HEK293 (cell line): ENCODE measurements around the gene STAC.

Source experiments
- CTCF ChIA-PET: fragments of 350-600 bp; formaldehyde crosslinking; extraction: SDS; loops from one replicate; lab custom pipeline; 2021; ENCODE audit warnings: antibody characterized with exemption; lab: Yijun Ruan, JAX
- POLR2A ChIA-PET: fragments of 300-600 bp; formaldehyde crosslinking; extraction: SDS; loops from one replicate; lab custom pipeline; 2020; ENCODE audit warnings: antibody characterized with exemption, inconsistent platforms; lab: Yijun Ruan, JAX
- H3K27ac ChIP-seq: fragments of 200-500 bp; sonication (Bioruptor generic); 2 replicates; pipeline ENCODE4 v1.5.1; 2014; ENCODE audit warnings: low read depth, low read length, control low read depth, inconsistent platforms; ENCODE audit errors: extremely low read depth
- H3K36me3 ChIP-seq, 2 experiments: fragments of 200-500 bp in 1 of 2; sonication (Bioruptor generic) in 1 of 2; 1 replicate in 1 of 2; 2 replicates in 1 of 2; pipeline ENCODE4 v1.5.1; 2014 to 2017; ENCODE audit warnings: inconsistent platforms in 2 of 2, low read length in 2 of 2; ENCODE audit not compliant: control insufficient read depth in 2 of 2, insufficient read depth in 1 of 2
- H3K4me1 ChIP-seq: fragments of 200-500 bp; sonication (Bioruptor generic); 2 replicates; pipeline ENCODE4 v1.5.1; 2014; ENCODE audit warnings: mild to moderate bottlenecking, low read length, inconsistent platforms; ENCODE audit not compliant: control insufficient read depth, insufficient read depth
- H3K4me3 ChIP-seq: 2 replicates; pipeline ENCODE4 v1.5.1; 2011; ENCODE audit warnings: low read depth, mild to moderate bottlenecking, control low read depth, low read length, moderate library complexity
- H3K9me3 ChIP-seq: fragments of 200-500 bp; sonication (Bioruptor generic); 2 replicates; pipeline ENCODE4 v1.5.1; 2014; ENCODE audit warnings: low read depth, low read length, inconsistent platforms; ENCODE audit not compliant: control insufficient read depth, insufficient read depth
- ELK4 ChIP-seq: IDR thresholded peaks from 2 replicates; pipeline ENCODE4 v1.6.1; 2011; ENCODE audit warnings: mild to moderate bottlenecking, low read depth, low read length, borderline replicate concordance
- KLF10 ChIP-seq: fragments of 450-650 bp; IDR thresholded peaks from 2 replicates; pipeline ENCODE4 v1.5.1; 2018; ENCODE audit warnings: missing biosample characterization, mild to moderate bottlenecking, missing genetic modification characterization
- PBX3 ChIP-seq: sonication (generic); formaldehyde crosslinking; IDR thresholded peaks from 2 replicates; pipeline ENCODE4 v1.8.1; 2022; ENCODE audit warnings: mild to moderate bottlenecking, moderate library complexity, missing genetic modification reagents
- SP3 ChIP-seq: fragments of 450-650 bp; formaldehyde crosslinking; IDR thresholded peaks from 2 replicates; pipeline ENCODE4 v1.5.1; 2016; ENCODE audit warnings: missing biosample characterization, missing genetic modification characterization
- ZBTB10 ChIP-seq: fragments of 450-650 bp; formaldehyde crosslinking; IDR thresholded peaks from 2 replicates; pipeline ENCODE4 v1.5.1; 2016; ENCODE audit warnings: missing biosample characterization, missing genetic modification characterization
- ZBTB21 ChIP-seq: fragments of 450-650 bp; formaldehyde crosslinking; IDR thresholded peaks from 2 replicates; pipeline ENCODE4 v1.5.1; 2017; ENCODE audit warnings: missing biosample characterization, missing genetic modification characterization
- ZIC2 ChIP-seq: fragments of 450-650 bp; formaldehyde crosslinking; IDR thresholded peaks from 2 replicates; pipeline ENCODE4 v1.5.1; 2016; ENCODE audit warnings: missing biosample characterization, missing genetic modification characterization
- ZNF211 ChIP-seq: fragments of 450-650 bp; formaldehyde crosslinking; IDR thresholded peaks from 2 replicates; pipeline ENCODE4 v1.5.1; 2016; ENCODE audit warnings: low read depth, missing biosample characterization, missing genetic modification characterization
- ZNF398 ChIP-seq: fragments of 450-650 bp; formaldehyde crosslinking; IDR thresholded peaks from 2 replicates; pipeline ENCODE4 v1.5.1; 2017; ENCODE audit warnings: missing biosample characterization, missing genetic modification characterization
- ZNF404 ChIP-seq: fragments of 450-650 bp; formaldehyde crosslinking; IDR thresholded peaks from 2 replicates; pipeline ENCODE4 v1.5.1; 2017; ENCODE audit warnings: missing biosample characterization, missing genetic modification characterization
- ZNF426 ChIP-seq: fragments of 450-650 bp; formaldehyde crosslinking; IDR thresholded peaks from 2 replicates; pipeline ENCODE4 v1.5.1; 2017; ENCODE audit warnings: missing biosample characterization, missing genetic modification characterization, mild to moderate bottlenecking, inconsistent platforms, moderate library complexity
- ZNF473 ChIP-seq: fragments of 450-650 bp; formaldehyde crosslinking; IDR thresholded peaks from 2 replicates; pipeline ENCODE4 v1.5.1; 2017; ENCODE audit warnings: missing biosample characterization, missing genetic modification characterization
- ZNF501 ChIP-seq: fragments of 450-650 bp; formaldehyde crosslinking; IDR thresholded peaks from 2 replicates; pipeline ENCODE4 v1.5.1; 2016; ENCODE audit warnings: missing biosample characterization, missing genetic modification characterization
- ZNF510 ChIP-seq: fragments of 450-650 bp; formaldehyde crosslinking; IDR thresholded peaks from 2 replicates; pipeline ENCODE4 v1.5.1; 2018; ENCODE audit warnings: mild to moderate bottlenecking, missing genetic modification characterization, missing biosample characterization; ENCODE audit not compliant: insufficient replicate concordance
- ZNF549 ChIP-seq: fragments of 450-650 bp; IDR thresholded peaks from 2 replicates; pipeline ENCODE4 v1.5.1; 2018; ENCODE audit warnings: missing biosample characterization, missing genetic modification characterization, mild to moderate bottlenecking, inconsistent platforms, moderate library complexity
- ZNF555 ChIP-seq: fragments of 450-650 bp; formaldehyde crosslinking; conservative IDR thresholded peaks from 2 replicates; pipeline ENCODE4 v1.5.1; 2017; ENCODE audit warnings: missing biosample characterization, mild to moderate bottlenecking, missing genetic modification characterization, inconsistent platforms
- ZNF561 ChIP-seq: fragments of 450-650 bp; IDR thresholded peaks from 2 replicates; pipeline ENCODE4 v1.5.1; 2018; ENCODE audit warnings: missing biosample characterization, missing genetic modification characterization, borderline replicate concordance
- ZNF585B ChIP-seq: fragments of 450-650 bp; formaldehyde crosslinking; IDR thresholded peaks from 2 replicates; pipeline ENCODE4 v1.5.1; 2016; ENCODE audit warnings: missing biosample characterization, missing genetic modification characterization
- ZNF777 ChIP-seq: fragments of 450-650 bp; formaldehyde crosslinking; IDR thresholded peaks from 2 replicates; pipeline ENCODE4 v1.5.1; 2017; ENCODE audit warnings: missing biosample characterization, missing genetic modification characterization, borderline replicate concordance
- ZSCAN30 ChIP-seq: fragments of 450-650 bp; IDR thresholded peaks from 2 replicates; pipeline ENCODE4 v1.5.1; 2018; ENCODE audit warnings: missing biosample characterization, mild to moderate bottlenecking, missing genetic modification characterization, moderate library complexity

The STAC gene

GRCh38 chr3:36489679-36490425 is 109.5 kb downstream of the STAC start:
- H3K27ac ChIP-seq, result no peak overlapping the region
- TF ChIP-seq ZNF549 (tag by site-specific recombination) (no peak), ZNF211 (no peak), ZNF510 (tag by site-specific recombination) (no peak), ZNF404 (no peak), ZNF777 (tag by site-specific recombination) (no peak), ELK4 (no peak), ZNF398 (tag by site-specific recombination) (no peak), ZSCAN30 (no peak), PBX3 (CRISPR knock-in tag) (no peak), ZNF501 (tag by site-specific recombination) (no peak), ZNF585B (tag by site-specific recombination) (no peak), SP3 (tag by site-specific recombination) (no peak), ZBTB10 (tag by site-specific recombination) (no peak), ZNF555 (tag by site-specific recombination) (no peak), KLF10 (tag by site-specific recombination) (no peak), ZBTB21 (tag by site-specific recombination) (no peak), ZNF561 (tag by site-specific recombination) (no peak), ZIC2 (tag by site-specific recombination) (no peak), ZNF473 (tag by site-specific recombination) (no peak), ZNF426 (tag by site-specific recombination) (no peak)
- ChIA-PET CTCF (interaction anchor here (0.7 kb wide), 1 partner anchor 321 kb away, joined by 3 read pairs; no protein-coding TSS in a partner anchor), POLR2A (no interaction called here)
- no peaks in the 10 kb centered on the region for H3K9me3 ChIP-seq
- H3K4me1 ChIP-seq, result no peaks in the 10 kb centered on the region
- no peak overlapping the region for H3K4me3 ChIP-seq
- H3K36me3 ChIP-seq, result peaks cover 0 to 5% of the 10 kb centered on the region in 2 experiments; a peak in 1 of 3 replicates
